GM04504 (cell line): ENCODE measurements around the gene FAM177B.
A peak's percentile ranks its signal among the peaks of the same experiment; 100 is the strongest.

Experiments
- DNase-seq: peaks from one replicate; pipeline ENCODE4 v3.0.0-alpha.2; 2012; ENCODE audit warnings: low read depth

The FAM177B gene

GRCh38 chr1:222736972-222737371 is at the start of gene FAM177B:
TSS of gene FAM177B (plus strand) at chr1:222737202. CDS start at chr1:222746546, 9,344 bp downstream.
- DNase-seq, result no peak

GRCh38 chr1:222691016-222691415 is 46.0 kb upstream of the FAM177B start:
- no peak for DNase-seq

- no peak for DNase-seq
Measured at GRCh38 chr1:222694927-222695326, 42.1 kb upstream of the FAM177B start.

GRCh38 chr1:222696741-222697140 is 40.3 kb upstream of the FAM177B start:
- no peak for DNase-seq

GRCh38 chr1:222697203-222697602 is 39.8 kb upstream of the FAM177B start:
- DNase-seq, result no peak

- DNase-seq, result peak; percentile 16
Measured at GRCh38 chr1:222697826-222698225, 39.2 kb upstream of the FAM177B start.

GRCh38 chr1:222702210-222702609 is 34.8 kb upstream of the FAM177B start:
- no peak for DNase-seq

- DNase-seq, result no peak
Measured at GRCh38 chr1:222704260-222704659, 32.7 kb upstream of the FAM177B start.

- no peak for DNase-seq
Measured at GRCh38 chr1:222706815-222707214, 30.2 kb upstream of the FAM177B start.

- no peak for DNase-seq
Measured at GRCh38 chr1:222709700-222710153, 27.3 kb upstream of the FAM177B start.

- peak; percentile 29 for DNase-seq
Measured at GRCh38 chr1:222711319-222712252, 25.4 kb upstream of the FAM177B start.

GRCh38 chr1:222712253-222713090 is 24.5 kb upstream of the FAM177B start, which contains the start of the genes AIDA and BROX:
TSS of gene AIDA (minus strand) at chr1:222712491. CDS start at chr1:222712317, 174 bp downstream.
TSS of gene BROX (plus strand) at chr1:222712564. CDS start at chr1:222715700, 3,136 bp downstream.
- peak; percentile 66 for DNase-seq

GRCh38 chr1:222713091-222713961 is 23.7 kb upstream of the FAM177B start:
- peak; percentile 90 for DNase-seq

- DNase-seq, result no peak
Measured at GRCh38 chr1:222716393-222716792, 20.6 kb upstream of the FAM177B start.

- DNase-seq, result no peak
Measured at GRCh38 chr1:222728746-222729145, 8.3 kb upstream of the FAM177B start.

GRCh38 chr1:222730866-222731265 is 6.1 kb upstream of the FAM177B start:
- DNase-seq, result no peak

GRCh38 chr1:222732216-222733159 is 4.5 kb upstream of the FAM177B start:
- DNase-seq, result no peak

- no peak for DNase-seq
Measured at GRCh38 chr1:222734740-222735139, 2.3 kb upstream of the FAM177B start.

- no peak for DNase-seq
Measured at GRCh38 chr1:222736470-222736869, 532 bp upstream of the FAM177B start.

- DNase-seq, result no peak
Measured at GRCh38 chr1:222739465-222739864, 2.5 kb downstream of the FAM177B start.
